ENCODE results near the gene ZNF385C.

ZNF385C gene

GRCh38 chr17:42107597-42108576 lies 9.6 kb upstream of the ZNF385C start:
- DNase-seq (ENCODE audit: low spot score) = peak; percentile 76

- no peak for DNase-seq (ENCODE audit: low spot score)
These were observed 8.9 kb upstream of the ZNF385C start for GRCh38 chr17:42107124-42107523.

- no peak for DNase-seq (ENCODE audit: low spot score)
These were observed 7.7 kb upstream of the ZNF385C start for GRCh38 chr17:42106009-42106408.

GRCh38 chr17:42104264-42104663 lies 6.0 kb upstream of the ZNF385C start:
- DNase-seq (ENCODE audit: low spot score) = no peak

GRCh38 chr17:42103221-42103954 lies 5.1 kb upstream of the ZNF385C start:
- no peak for DNase-seq (ENCODE audit: low spot score)

- peak; percentile 88 for DNase-seq (ENCODE audit: low spot score)
These were observed 3.4 kb upstream of the ZNF385C start for GRCh38 chr17:42101513-42102292.

- no peak for DNase-seq (ENCODE audit: low spot score)
These were observed 592 bp upstream of the ZNF385C start for GRCh38 chr17:42098730-42099399.

- DNase-seq (ENCODE audit: low spot score) = no peak
These were observed 1.7 kb downstream of the ZNF385C start for GRCh38 chr17:42096360-42097111.

GRCh38 chr17:42094375-42095069 lies 3.8 kb downstream of the ZNF385C start:
- no peak for DNase-seq (ENCODE audit: low spot score)

- no peak for DNase-seq (ENCODE audit: low spot score)
These were observed 5.3 kb downstream of the ZNF385C start for GRCh38 chr17:42092939-42093338.

GRCh38 chr17:42090964-42091790 lies 7.1 kb downstream of the ZNF385C start:
- DNase-seq (ENCODE audit: low spot score) = no peak

GRCh38 chr17:42088736-42089135 lies 9.5 kb downstream of the ZNF385C start:
- DNase-seq (ENCODE audit: low spot score) = no peak

GRCh38 chr17:42087736-42088705 lies 10.3 kb downstream of the ZNF385C start:
- no peak for DNase-seq (ENCODE audit: low spot score)

GRCh38 chr17:42087042-42087701 lies 11.1 kb downstream of the ZNF385C start:
- DNase-seq (ENCODE audit: low spot score) = no peak

- DNase-seq (ENCODE audit: low spot score) = no peak
These were observed 16.6 kb downstream of the ZNF385C start for GRCh38 chr17:42081516-42082129.

GRCh38 chr17:42079541-42079940 lies 18.7 kb downstream of the ZNF385C start:
- DNase-seq (ENCODE audit: low spot score) = no peak

- no peak for DNase-seq (ENCODE audit: low spot score)
These were observed 19.8 kb downstream of the ZNF385C start for GRCh38 chr17:42078396-42079043.

Data from AG08395 (cell line).